Measurements from ENCODE around the gene RPS2.

DNA sequence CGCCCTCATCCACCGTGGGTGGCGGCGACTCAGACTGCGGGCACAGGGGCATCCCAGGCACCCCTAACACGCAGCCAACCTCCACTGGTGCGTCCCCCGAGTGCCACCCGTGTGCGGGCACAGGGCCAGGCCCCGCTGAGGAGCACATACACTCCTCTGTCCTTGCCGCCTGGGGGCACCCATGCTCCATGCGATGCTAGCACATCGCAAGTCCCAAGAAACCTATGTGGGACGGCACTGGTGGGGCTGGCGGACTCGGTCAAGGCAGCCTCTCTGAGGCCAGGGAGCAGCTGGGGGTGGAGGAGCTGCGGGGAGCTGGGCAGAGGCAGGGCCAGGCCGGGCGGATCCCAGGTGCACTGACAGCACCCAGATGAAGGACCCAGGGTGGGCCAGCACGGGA, 41.0 kb upstream of the RPS2 start:
- TF ChIP-seq EZH2phosphoT487 (IDR thresholded peaks at IDR 0.05; ENCODE audit: low read depth, severe bottlenecking, unreplicated experiment): no peak
- TF ChIP-seq, protein P1, sequence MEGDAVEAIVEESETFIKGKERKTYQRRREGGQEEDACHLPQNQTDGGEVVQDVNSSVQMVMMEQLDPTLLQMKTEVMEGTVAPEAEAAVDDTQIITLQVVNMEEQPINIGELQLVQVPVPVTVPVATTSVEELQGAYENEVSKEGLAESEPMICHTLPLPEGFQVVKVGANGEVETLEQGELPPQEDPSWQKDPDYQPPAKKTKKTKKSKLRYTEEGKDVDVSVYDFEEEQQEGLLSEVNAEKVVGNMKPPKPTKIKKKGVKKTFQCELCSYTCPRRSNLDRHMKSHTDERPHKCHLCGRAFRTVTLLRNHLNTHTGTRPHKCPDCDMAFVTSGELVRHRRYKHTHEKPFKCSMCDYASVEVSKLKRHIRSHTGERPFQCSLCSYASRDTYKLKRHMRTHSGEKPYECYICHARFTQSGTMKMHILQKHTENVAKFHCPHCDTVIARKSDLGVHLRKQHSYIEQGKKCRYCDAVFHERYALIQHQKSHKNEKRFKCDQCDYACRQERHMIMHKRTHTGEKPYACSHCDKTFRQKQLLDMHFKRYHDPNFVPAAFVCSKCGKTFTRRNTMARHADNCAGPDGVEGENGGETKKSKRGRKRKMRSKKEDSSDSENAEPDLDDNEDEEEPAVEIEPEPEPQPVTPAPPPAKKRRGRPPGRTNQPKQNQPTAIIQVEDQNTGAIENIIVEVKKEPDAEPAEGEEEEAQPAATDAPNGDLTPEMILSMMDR (IDR thresholded peaks at IDR 0.05; ENCODE audit: poor library complexity): no peak
